GM18519 (cell line): ENCODE results near the gene ZIK1.

Experiments
- ATAC-seq: cut with Tn5 transposase; IDR thresholded peaks from one replicate; pipeline ENCODE4 v1.9.1; 2021; ENCODE audit warnings: mild to moderate bottlenecking, moderate library complexity; ENCODE audit not compliant: unreplicated experiment, low FRiP score

Gene ZIK1

DNA sequence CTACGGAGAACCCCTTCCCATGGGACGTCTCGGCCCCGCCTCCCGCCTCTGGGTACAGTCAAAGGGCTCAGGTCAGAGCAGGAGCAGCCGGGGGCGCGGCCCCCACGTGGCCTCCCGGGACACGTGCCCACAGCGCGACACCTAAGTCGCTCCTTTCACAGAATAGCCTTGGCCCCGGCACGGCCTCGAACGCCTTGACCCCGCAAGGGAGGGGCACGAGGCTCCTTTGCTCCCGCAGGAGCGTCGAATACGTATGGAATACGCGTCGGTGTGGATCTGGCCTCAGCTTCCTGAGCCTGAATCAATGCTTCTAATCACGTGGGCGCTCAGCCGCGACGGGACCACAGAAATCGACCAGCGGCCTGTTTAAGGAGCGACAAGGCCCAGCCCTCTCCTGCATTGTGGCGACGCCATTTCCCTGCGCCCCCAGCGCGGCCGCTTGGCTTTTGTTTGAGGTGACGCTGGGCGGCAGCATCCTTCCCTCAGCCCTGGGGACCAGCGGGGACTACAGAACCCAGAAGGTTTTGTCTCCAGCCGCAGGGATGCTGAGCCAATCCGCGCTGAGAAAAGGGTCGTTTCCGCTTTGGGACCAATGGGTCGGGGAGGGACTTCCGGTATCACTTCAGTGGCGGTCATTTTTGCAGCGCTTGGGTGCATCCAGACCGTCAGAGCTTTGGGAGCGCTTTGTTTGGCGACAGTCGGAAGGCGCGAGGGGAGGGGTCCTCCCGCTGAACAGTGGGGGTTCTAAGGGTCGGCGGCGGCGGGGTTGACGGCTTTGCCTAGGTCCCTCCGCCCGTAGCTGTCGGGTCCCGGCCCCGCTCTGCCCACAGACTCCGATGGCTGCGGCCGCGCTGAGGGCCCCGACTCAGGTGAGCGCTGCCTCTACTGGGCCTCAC, at the start of gene ZIK1:
ZIK1 (plus strand) TSS at position 625 of the 896 bp plus-strand sequence; CDS start at position 837, 212 bp downstream.
- ATAC-seq: no peak

DNA sequence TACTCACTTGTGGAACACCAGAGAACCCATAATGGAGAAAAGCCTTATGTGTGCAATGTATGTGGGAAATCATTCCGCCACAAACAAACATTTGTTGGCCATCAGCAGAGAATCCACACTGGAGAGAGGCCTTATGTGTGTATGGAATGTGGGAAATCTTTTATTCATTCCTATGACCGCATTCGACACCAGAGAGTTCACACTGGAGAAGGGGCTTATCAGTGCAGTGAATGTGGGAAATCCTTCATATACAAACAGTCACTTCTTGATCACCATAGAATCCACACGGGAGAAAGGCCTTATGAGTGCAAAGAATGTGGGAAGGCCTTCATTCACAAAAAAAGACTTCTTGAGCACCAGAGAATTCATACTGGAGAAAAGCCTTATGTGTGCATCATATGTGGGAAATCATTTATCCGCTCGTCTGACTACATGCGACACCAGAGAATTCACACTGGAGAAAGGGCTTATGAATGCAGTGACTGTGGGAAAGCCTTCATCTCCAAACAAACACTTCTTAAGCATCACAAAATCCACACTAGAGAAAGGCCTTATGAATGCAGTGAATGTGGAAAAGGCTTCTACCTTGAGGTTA, 45.9 kb upstream of the ZIK1 start:
- ATAC-seq: no peak

DNA sequence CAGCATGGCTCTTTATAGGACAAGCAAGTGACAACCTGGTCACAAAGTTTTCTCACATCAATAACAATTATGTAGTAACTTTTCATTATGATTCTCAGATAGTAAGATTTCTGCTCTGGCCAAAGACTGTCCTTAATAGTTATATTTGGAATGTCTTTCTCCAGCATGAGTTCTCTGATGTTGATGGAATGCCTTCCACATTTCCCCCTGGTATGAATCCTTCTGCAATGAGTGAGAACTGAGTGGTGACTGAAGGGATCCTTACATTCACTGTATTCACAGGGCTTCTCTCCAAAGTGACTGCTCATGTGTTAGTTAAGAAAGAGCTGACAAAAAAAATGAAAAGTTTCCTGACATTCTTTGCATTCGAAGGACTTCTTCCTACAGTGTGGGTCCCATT, 37.4 kb upstream of the ZIK1 start:
- no peak for ATAC-seq

DNA sequence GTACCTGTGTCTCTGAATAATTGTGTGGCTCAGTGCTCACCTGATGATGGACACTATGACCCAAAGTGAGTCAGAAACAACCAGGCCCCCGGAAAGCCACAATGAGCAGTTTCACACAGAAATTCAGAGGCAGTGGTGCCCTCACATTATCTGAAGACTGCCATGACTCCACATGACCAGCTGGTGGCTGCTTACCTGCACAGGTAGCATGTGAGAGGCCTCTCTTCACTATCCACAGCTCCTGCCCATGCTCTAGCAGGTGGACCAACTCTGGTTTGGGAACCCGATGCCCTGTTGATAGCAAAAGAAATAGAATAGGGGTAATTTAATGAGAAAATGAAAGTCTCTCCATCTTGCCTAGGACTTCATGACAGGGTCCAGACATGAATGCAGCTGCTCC, 31.5 kb upstream of the ZIK1 start:
- no peak for ATAC-seq

DNA sequence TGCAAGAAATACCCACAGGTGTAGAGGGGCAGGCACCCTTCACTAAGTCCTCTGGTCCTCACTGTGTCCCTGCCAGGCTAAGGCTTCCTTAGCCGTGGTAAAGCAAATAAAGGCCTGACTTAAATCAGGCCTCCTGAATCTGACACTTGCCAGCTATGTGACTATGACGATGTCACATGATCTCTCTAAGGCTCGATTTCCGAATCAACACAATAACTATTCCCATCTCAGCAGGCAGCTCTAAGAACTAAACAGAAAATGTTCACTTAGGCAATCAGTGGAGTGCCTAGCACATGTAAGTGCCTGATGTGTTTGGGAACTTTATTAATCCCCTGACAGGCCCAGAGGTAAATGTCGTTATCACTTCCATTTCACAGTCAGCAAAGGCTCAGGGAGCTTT, 26.3 kb upstream of the ZIK1 start:
- no peak for ATAC-seq

DNA sequence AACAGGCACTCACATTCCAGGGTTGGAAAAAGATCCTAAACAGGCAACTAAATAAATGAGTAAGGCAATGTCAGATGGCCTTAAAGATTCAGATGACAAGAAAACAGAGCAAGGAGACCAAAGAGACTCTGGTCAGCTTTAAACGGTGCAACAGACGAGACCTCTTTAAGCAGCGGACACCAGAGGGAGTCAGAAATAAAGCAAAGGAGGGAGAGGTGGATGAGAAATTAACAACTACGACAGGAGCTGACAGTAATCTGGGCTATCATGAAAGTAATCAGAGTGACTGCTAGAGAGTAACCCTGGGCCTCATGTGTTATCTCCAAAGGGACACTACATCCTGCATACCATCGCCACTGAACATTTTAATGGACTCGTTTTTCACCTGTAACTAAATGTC, 25.4 kb upstream of the ZIK1 start:
- no peak for ATAC-seq

DNA sequence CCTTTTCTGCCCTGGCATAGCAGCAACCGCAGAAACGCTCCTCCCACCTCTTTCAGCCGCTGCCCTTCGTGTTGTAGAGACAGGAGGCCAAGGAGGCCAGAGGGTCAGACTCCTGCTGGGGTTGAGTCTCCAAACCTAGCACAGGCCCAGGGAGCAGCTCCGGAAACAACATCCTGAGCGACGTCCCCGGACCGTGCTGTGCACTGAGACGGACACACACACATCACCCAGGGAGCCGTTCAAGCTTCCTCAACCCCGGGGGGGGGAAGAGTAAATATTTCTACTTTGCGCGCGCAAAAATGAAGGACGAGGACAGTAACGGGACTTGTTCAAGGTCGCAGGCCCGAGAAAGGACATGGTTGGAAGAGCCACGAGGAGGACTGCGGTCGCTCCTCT, 24.9 kb upstream of the ZIK1 start:
- ATAC-seq: peak; percentile 18

DNA sequence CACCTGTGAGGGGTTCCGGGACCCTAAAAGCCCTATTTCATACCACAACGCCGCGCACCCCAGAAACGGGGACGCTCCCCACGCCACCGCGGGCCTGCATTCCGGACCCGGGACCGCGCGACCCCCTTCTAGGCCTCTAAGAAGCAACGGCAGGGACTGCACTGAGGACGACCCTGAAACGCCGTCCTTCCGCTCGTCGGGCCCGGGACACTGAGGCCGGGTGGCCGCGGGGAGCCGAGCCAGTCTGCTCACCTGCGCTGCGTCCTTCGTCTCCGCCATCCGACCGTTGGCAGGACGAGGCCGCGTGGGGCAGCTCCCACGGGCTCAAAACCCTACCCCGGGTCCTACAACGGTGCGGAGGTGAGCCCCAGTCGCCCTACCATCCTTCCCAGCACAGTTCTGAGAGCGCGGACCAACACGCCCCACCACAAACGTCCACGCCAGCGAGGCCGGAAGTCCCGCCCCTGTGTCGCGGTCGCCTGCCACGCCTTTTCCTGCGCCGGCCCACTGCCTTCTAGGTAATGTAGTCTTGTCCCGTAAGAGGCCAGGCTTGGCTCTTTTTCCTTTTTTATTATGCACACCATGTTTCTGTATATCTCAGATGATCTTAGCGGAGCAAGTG, 24.4 kb upstream of the ZIK1 start, which contains the start of gene ZNF550:
ZNF550 (minus strand) TSS at position 460 of the 622 bp plus-strand sequence; CDS start at position 279, 181 bp downstream.
- ATAC-seq: peak; percentile 74

DNA sequence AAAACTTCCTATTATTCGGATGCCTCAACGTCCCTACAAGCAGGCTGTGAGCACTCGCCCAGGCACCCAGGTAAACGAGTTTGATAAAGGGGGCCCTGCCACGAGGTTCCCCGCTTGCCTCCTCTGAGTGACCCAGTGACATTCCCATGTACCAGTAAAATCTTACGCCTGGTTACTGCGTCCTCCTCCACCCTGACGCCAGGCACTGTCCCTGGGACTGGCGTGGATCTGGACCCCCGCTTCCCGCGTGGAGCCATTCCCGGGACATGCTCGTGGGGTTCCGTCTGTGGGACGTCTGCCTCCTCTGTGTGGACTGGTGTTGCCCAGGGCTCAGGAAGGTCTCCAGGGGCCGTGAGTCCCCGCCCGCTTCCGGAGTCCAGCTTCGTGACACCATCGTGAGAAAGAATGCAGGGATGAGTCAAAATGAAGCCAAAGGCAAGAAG, 23.9 kb upstream of the ZIK1 start:
- peak; percentile 15 for ATAC-seq

DNA sequence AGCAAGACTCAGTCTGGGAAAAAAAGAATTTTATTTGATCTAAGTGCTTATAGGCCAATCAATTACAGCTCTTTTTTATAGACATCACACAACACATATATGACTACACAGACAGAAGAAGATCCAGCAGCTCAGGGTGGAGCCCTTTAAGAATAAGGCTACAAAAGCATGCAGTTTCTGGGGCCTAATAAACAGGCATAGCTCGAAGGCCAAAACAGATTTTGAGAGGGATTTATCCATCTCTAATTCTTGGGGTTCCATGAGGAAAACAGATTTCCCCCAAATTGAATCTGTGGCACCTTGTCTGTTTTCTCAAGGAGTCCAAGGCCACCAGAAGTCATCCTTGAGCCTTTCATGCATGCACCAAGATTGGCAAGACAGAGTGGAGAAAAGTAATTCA, 20.4 kb upstream of the ZIK1 start:
- no peak for ATAC-seq

DNA sequence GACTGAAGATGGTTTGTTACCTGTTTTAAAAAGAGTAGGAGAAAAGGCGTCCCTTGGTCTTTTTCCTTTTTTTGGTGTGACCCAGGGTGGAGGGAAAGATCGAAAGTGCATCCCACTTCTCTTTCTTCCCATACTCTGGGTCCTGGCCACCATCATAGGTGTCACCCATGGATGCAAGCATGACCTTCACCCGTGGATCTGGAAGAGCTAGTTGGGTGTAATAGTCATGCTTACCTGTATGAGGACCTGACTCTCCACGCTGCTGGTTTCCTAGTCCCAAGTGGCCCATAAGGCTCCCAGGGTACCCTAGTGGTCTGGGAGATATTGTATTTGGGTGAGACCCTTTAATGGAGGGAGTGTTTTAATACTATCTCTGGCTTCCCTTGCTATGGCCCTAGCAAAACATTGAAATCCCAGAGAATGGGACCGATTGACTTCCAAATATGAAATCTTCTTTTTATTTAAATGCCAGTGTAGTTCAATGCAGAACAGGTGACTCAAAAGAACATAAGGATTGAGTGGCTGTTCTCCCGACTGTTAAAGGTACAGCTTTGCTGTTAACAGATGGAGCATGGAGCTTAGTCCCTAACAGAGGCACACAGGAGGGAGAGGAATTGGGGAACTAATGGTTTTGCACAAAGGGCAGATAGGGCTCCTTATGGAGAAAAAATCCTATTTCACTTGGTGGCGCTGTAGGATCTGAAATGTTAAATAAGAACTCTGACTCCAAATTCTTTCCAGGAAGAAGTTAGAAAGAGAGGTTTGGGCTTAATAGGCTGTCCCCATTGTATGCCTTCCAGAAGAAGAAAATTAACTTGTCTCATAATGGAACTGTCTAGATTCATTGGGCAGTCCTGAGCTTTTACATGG, 17.3 kb upstream of the ZIK1 start:
- no peak for ATAC-seq

DNA sequence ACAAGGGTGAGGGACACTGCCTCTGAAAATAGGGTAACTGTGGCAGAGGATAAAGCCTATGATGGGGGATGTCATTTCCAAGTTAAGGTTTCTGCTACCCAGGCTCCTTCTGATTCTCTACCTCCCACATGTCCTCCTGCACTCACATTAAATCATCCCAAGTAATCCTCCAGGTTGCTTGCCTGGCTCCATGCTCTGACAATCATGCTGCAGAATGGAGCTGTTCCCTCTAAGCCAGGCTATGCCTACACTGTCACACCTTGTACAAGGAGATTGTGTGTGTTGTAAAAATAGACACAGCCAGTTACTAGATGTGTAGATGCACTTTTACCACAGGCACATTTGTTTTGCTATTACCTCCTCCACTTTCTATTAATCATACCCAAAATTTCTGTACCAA, 13.2 kb upstream of the ZIK1 start:
- no peak for ATAC-seq

DNA sequence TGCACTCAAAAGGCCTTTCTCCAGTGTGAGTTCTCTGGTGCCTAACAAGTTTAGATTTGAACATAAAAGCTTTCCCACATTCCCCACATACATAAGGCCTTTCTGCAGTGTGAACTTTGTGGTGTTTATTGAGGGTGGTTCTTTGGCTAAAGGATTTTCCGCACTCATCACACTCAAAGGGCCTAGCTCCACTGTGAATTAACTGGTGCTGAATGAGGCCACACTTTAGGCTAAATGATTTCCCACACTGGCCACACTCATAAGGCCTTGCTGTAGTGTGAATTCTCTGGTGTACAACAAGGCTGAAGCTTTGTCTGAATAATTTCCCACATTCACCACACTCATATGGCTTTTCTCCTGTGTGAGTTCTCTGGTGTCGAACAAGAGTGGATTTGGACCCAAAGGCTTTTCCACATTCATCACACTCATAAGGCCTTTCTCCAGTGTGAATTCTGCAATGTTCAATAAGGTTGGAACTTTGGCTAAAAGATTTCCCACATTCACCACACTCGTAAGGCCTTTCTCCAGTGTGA, 11.5 kb upstream of the ZIK1 start:
- no peak for ATAC-seq

DNA sequence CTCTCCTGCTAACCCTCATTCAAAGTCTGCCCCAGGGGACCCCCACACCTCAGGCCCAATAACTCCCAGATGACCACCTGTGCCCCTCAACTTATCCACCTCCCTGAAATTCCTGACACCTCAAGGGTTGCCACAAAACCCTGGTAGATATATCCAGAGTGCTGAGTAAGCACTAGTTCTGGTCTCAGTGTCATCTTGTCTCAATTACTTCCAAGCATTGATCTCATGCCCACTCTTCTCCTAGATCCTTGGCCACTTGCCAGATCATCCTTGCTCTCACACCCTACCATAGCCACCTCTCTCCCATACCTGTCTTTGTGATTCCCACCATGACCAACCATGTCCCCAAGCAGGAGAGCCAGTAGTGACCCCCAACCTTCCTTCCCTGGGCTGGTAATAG, 7.3 kb upstream of the ZIK1 start:
- no peak for ATAC-seq

DNA sequence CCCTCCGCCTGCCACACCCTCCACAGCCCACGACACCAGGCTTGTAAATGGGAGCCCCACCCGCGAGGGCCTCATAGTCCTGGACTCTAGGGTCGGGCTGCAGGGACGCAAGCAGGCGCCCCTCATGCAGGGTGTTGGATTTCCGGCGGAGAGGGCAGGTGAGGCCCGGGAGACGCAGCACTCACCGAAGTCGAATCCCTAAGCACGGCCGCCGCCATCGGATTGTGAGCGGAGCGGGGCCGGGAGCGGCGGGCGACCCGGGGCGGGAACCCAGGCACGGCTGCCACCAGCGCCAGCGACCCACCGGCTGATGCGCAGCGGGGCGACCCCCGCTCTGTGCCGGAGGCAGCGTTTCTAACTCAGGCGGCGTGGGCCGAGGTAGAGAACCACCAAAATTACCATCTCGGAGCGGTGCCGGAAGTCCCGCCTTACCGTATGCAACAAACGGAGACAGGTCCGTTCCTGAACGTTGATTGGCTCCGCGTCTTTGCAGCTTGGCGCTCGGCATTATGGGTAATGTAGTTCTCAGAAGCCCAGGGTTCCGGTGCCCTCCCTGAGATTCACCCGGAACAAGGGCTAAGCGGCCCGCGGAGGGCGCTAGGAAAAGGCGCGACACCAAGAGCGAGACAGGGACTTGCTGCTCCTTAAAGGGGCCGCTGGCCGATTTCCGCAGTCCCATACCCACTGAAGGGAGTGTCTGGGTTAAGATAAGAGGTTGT, 5.3 kb upstream of the ZIK1 start, which contains the start of gene ZNF416:
ZNF416 (minus strand) TSS at position 425 of the 719 bp plus-strand sequence; CDS start at position 218, 207 bp downstream.
- peak; percentile 93 for ATAC-seq

DNA sequence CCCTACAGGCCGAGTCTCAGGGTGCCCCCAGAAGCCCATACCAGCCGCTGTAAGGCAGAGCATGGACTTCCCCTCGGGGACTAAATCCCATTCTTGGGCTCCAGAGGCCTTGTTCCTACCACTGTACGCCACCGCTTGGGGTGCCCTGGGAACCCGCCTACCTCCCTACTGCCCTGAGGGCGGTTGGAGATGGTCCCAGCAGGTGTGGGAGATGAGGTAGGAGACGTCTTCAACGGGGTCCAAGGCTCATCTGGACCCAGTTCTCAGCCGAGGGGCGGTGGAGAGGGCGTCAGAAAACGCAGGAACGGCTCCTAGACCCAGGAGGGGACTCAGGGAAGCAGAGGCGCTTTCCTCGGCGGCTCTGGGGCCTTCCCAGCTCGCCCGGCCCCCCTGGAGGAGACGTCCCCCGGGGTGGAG, 833 bp upstream of the ZIK1 start:
- no peak for ATAC-seq

DNA sequence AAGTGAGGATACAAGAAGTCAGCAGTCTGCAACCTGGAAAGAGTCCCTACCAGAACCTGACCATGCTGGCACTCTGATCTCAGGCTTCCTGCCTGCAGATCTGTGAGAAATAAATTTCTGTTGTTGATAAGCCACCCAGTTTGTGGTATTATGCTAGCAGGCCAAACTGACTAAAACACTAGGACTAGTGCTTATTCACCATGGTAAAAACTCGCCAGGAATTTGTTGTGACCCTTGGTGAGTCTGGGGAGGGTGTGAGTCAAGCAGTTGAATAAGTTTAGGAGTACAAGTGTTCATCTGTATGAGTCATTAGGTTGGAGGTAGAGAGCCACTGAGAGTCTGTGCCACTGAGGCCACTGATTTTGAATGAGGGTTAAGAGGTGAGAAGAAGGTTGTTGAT, 3.6 kb downstream of the ZIK1 start:
- ATAC-seq: no peak

DNA sequence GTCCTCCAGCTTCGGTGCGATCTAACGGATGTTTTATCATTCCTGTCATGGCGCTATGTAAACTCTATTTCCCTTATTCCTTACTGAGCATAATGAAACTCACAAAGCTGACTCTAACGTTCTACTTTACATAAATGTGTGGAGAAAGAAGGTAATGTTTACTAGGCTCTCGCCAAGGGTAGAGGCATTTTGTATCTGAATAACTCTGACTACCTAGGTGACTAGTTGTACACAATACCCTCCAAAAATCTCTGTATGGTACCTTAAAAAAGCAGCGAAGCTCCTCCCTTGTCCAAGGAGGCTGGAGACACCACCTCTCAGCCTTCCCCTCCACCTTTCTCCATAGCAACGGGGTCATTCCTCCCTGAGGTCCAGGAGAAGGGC, 15.4 kb downstream of the ZIK1 start:
- no peak for ATAC-seq

DNA sequence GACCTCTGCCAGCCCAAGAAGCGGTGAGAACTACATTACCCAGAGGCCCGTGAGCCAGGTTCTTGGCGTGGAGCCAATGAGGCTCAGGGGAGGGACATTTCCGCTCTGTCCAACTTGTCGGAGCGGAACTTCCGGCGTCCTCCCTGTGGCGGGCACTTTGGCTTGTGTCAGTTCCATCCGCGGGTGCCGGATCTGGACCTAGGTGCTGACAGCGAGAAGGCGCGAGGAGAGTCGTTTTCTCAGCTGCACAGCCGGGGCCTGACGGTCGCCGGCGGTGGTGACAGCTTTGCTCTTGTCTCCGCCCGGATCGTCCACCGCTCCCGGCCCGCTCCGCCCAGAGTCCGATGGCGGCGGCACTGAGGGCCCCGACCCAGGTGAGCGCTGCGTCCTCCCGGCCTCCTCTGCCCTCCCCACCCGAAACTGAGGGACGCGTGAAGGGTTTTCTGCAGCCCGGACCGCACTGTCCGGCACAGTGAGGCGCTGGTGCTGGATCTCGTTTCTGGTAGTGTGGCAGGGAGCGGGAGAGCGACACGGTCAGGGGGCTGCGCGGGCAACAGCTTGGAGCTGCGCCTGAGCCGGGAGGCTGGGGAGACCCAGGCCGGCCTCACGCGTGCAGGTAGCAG, 15.9 kb downstream of the ZIK1 start, which contains the start of gene ZNF530:
ZNF530 (plus strand) TSS at position 125 of the 623 bp plus-strand sequence. CDS start 4,461 bp downstream, outside the sequence.
- peak; percentile 63 for ATAC-seq
